Measurements from ENCODE around the gene GLP2R.
"Not testable (repeated sequence)": the region's sequence is repeated elsewhere in the genome, so short reads cannot be mapped to it uniquely, and the experiment has no call there.

GLP2R gene

GRCh38 chr17:9900784-9901183, 75.1 kb downstream of the GLP2R start:
- DNase-seq: no peak

GRCh38 chr17:9902120-9902519, 76.4 kb downstream of the GLP2R start:
- DNase-seq: no peak

- DNase-seq: no peak
These were observed 78.8 kb downstream of the GLP2R start for GRCh38 chr17:9904277-9905077.

GRCh38 chr17:9905078-9905415, 79.3 kb downstream of the GLP2R start, which contains the start of gene RCVRN:
Gene RCVRN, minus strand, starts transcription at chr17:9905271. Its CDS starts 91 bp downstream, at chr17:9905180.
- no peak for DNase-seq

GRCh38 chr17:9905902-9906301, 80.2 kb downstream of the GLP2R start:
- DNase-seq: no peak

- no peak for DNase-seq
These were observed 80.9 kb downstream of the GLP2R start for GRCh38 chr17:9906616-9907015.

GRCh38 chr17:9907131-9907530, 81.4 kb downstream of the GLP2R start:
- DNase-seq: no peak

- no peak for DNase-seq
These were observed 82.3 kb downstream of the GLP2R start for GRCh38 chr17:9907883-9908648.

GRCh38 chr17:9908649-9909042, 82.9 kb downstream of the GLP2R start:
- no peak for DNase-seq

GRCh38 chr17:9911089-9911488, 85.4 kb downstream of the GLP2R start:
- no peak for DNase-seq

GRCh38 chr17:9912121-9913099, 86.7 kb downstream of the GLP2R start:
- no peak for DNase-seq

GRCh38 chr17:9913476-9913875, 87.8 kb downstream of the GLP2R start:
- DNase-seq: no peak

- DNase-seq: no peak
These were observed 90.4 kb downstream of the GLP2R start for GRCh38 chr17:9916108-9916507.

GRCh38 chr17:9917131-9917530, 91.4 kb downstream of the GLP2R start:
- no peak for DNase-seq

GRCh38 chr17:9917801-9918200, 92.1 kb downstream of the GLP2R start:
- DNase-seq: no peak

- no peak for DNase-seq
These were observed 92.6 kb downstream of the GLP2R start for GRCh38 chr17:9918352-9918751.

GRCh38 chr17:9918804-9919352, 93.2 kb downstream of the GLP2R start:
- DNase-seq: no peak

- not testable (repeated sequence) for DNase-seq
These were observed 95.5 kb downstream of the GLP2R start for GRCh38 chr17:9921216-9921615.

- DNase-seq: no peak
These were observed 96.5 kb downstream of the GLP2R start for GRCh38 chr17:9922012-9922848.

- peak; percentile 62 for DNase-seq
These were observed 99.0 kb downstream of the GLP2R start for GRCh38 chr17:9924735-9925191.

- no peak for DNase-seq
These were observed 99.7 kb downstream of the GLP2R start for GRCh38 chr17:9925457-9925856.
